ENCODE data around the gene RHBDF2. TPM values are rescaled to one million over a fixed set of nuclear protein-coding genes. Genes with fewer than 3 reads are reported as not detected.
A peak's percentile ranks its signal among the peaks of the same experiment; 100 is the strongest.

RHBDF2 gene
- total and polyA plus RNA-seq, 2 donors (not counting 1 experiment from before 2014, with no cell fraction given): 288 to 482 TPM

- Histone ChIP-seq H3K9ac (ENCODE audit: low read length) (no peak overlapping the region), H3K4me3 (ENCODE audit: control extremely low read depth in 1 of 5, extremely low read depth in 1 of 5, insufficient read depth in 1 of 5, low read depth in 2 of 5, low read length in 4 of 5) (no peak overlapping the region), H3K27me3 (replicated peaks in 1 of 4; ENCODE audit: control extremely low read depth in 1 of 4, control insufficient read depth in 3 of 4, insufficient read depth in 4 of 4, low read length in 3 of 4) (peaks cover 0 to 39% (median 17%) of the 10 kb centered on the region in 4 experiments), H3K27ac (ENCODE audit: low read length in 2 of 2) (no peak overlapping the region), H3K36me3 (replicated peaks in 1 of 2; ENCODE audit: control extremely low read depth in 1 of 2, control insufficient read depth in 1 of 2, extremely low read depth in 1 of 2, insufficient read depth in 2 of 2, low read length in 1 of 2) (no peaks in the 10 kb centered on the region), H3K4me1 (ENCODE audit: control insufficient read depth in 2 of 2, insufficient read depth in 2 of 2, low read length in 2 of 2) (peaks cover 24 to 30% of the 10 kb centered on the region in 2 donors), H2AFZ (ENCODE audit: insufficient read depth, low read depth, low read length, poor library complexity, severe bottlenecking) (no peak overlapping the region), H4K20me1 (ENCODE audit: control insufficient read depth, insufficient read depth, low read length, poor library complexity, severe bottlenecking) (peaks cover 10% of the 10 kb centered on the region), H3K9me3 (ENCODE audit: control extremely low read depth in 1 of 3, control insufficient read depth in 2 of 3, insufficient read depth in 1 of 3, low read length in 2 of 3) (peaks cover 0 to 6% (median 0%) of the 10 kb centered on the region in 3 donors), H3K79me2 (ENCODE audit: control insufficient read depth, insufficient read depth, low read length) (peaks cover 49% of the 10 kb centered on the region), H3K4me2 (replicated peaks; ENCODE audit: low read depth, low read length, poor library complexity, severe bottlenecking) (no peak overlapping the region)
- H3K9me3 Mint-ChIP-seq (ENCODE audit: insufficient read depth): no peaks in the 10 kb centered on the region
- peaks cover 18% of the 10 kb centered on the region for H3K27me3 Mint-ChIP-seq
- intact Hi-C loops (cut with micrococcal nuclease): no loop called here
- H3K4me3 Mint-ChIP-seq: peak overlapping the region; percentile 14
- no peak overlapping the region for H3K27ac Mint-ChIP-seq
- TF ChIP-seq, protein P1, sequence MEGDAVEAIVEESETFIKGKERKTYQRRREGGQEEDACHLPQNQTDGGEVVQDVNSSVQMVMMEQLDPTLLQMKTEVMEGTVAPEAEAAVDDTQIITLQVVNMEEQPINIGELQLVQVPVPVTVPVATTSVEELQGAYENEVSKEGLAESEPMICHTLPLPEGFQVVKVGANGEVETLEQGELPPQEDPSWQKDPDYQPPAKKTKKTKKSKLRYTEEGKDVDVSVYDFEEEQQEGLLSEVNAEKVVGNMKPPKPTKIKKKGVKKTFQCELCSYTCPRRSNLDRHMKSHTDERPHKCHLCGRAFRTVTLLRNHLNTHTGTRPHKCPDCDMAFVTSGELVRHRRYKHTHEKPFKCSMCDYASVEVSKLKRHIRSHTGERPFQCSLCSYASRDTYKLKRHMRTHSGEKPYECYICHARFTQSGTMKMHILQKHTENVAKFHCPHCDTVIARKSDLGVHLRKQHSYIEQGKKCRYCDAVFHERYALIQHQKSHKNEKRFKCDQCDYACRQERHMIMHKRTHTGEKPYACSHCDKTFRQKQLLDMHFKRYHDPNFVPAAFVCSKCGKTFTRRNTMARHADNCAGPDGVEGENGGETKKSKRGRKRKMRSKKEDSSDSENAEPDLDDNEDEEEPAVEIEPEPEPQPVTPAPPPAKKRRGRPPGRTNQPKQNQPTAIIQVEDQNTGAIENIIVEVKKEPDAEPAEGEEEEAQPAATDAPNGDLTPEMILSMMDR (IDR thresholded peaks at IDR 0.05): no peak
- no peak for TF ChIP-seq EZH2 (IDR thresholded peaks at IDR 0.05; ENCODE audit: borderline replicate concordance, insufficient read depth, low read depth, low read length, poor library complexity, severe bottlenecking)
- ATAC-seq (ENCODE audit: low read depth) (no peak), DNase-seq (no peak)
- CTCF ChIA-PET: interaction anchor here (1.2 to 2.5 kb wide), 3 partner anchors 8 to 13 kb away, joined by 5 to 16 read pairs (median 6); no protein-coding TSS in a partner anchor
- H3K4me1 Mint-ChIP-seq: peaks cover 34% of the 10 kb centered on the region
- POLR2A ChIA-PET: interaction anchor here (0.6 to 1.1 kb wide), 2 partner anchors 8 to 38 kb away, joined by 5 read pairs; no protein-coding TSS in a partner anchor
- 80% methylated on average over 16 of the region's 19 CpGs for WGBS (ENCODE audit: insufficient coverage)
Observed at GRCh38 chr17:76535788-76536510, 34.7 kb upstream of the RHBDF2 start.

Measured in B cell (primary cell).